22Rv1 (cell line): Measurements from ENCODE around the gene ABHD3.

Experiments
- ZFX ChIP-seq: fragments of 450-650 bp; IDR thresholded peaks from 2 replicates; pipeline ENCODE4 v1.6.1; 2017; ENCODE audit warnings: antibody characterized with exemption, borderline replicate concordance
- TF ChIP-seq, protein P1 (sequence below): fragments of 450-650 bp; IDR thresholded peaks from 2 replicates; pipeline ENCODE4 v1.5.1; 2017; ENCODE audit warnings: mild to moderate bottlenecking

DNA sequence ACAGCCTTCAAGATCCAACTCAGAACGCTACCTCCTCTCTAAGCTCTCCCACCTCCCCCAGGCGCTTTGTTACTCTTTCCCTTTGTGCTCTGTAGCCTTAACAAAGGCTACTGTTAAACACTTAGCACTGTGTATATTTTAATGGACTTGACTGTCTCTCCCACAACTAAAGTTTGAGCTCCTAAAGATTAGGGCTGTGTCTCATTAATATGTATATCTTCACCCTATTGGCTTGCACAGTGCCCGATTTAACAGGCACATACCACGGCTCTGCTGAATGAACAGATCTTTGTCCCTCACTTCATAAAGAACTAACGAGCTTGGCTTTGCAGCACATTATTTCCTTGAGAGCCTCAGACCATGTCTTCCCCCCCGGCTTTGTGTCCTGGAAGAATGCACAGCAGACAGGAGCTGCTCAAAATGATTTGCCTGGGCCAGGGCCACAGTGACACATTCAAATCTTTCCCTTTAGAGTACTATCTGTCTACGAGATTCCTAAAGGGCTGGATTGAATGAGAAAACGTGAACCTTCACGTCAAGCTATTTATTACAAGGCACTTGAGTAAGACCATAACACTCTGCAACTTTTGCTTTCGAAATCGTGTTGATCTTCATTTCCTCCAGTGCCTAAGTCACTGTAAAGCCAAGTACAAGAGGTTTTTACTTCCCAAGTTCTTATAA is 22.1 kb downstream of the ABHD3 start:
- TF ChIP-seq, protein P1, sequence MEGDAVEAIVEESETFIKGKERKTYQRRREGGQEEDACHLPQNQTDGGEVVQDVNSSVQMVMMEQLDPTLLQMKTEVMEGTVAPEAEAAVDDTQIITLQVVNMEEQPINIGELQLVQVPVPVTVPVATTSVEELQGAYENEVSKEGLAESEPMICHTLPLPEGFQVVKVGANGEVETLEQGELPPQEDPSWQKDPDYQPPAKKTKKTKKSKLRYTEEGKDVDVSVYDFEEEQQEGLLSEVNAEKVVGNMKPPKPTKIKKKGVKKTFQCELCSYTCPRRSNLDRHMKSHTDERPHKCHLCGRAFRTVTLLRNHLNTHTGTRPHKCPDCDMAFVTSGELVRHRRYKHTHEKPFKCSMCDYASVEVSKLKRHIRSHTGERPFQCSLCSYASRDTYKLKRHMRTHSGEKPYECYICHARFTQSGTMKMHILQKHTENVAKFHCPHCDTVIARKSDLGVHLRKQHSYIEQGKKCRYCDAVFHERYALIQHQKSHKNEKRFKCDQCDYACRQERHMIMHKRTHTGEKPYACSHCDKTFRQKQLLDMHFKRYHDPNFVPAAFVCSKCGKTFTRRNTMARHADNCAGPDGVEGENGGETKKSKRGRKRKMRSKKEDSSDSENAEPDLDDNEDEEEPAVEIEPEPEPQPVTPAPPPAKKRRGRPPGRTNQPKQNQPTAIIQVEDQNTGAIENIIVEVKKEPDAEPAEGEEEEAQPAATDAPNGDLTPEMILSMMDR = no peak
- TF ChIP-seq ZFX = no peak
